Prostate gland (tissue), 2 donors: ENCODE measurements around the gene PDK3. TPM values are rescaled to one million over a fixed set of nuclear protein-coding genes. Genes with fewer than 3 reads are reported as not detected.
A peak's percentile ranks its signal among the peaks of the same experiment; 100 is the strongest.

Source experiments
- DNase-seq: peaks from one replicate; pipeline ENCODE4 v3.0.0-alpha.2; 2019; ENCODE audit warnings: low spot score
- H3K27ac ChIP-seq, 2 donors: fragments of 200-600 bp; sonication (generic); 2 replicates each; pipeline ENCODE4 v1.5.1; 2017 to 2019
- H3K27me3 ChIP-seq: fragments of 200-600 bp; sonication (generic); replicated peaks from 2 replicates; pipeline ENCODE4 v1.5.1; 2019; ENCODE audit not compliant: insufficient read depth
- H3K36me3 ChIP-seq, 2 donors: fragments of 200-600 bp; sonication (generic); 1 replicate in 1 of 2; 2 replicates in 1 of 2; pipeline versions ENCODE4 v1.5.1 to v1.8.1; 2017 to 2019
- H3K4me1 ChIP-seq: fragments of 200-600 bp; sonication (generic); replicated peaks from 2 replicates; pipeline ENCODE4 v1.5.1; 2019
- H3K4me3 ChIP-seq, 2 donors: fragments of 200-600 bp; sonication (generic); 2 replicates each; pipeline ENCODE4 v1.5.1; 2017 to 2019
- H3K9me3 ChIP-seq: fragments of 200-600 bp; sonication (generic); 2 replicates; pipeline ENCODE4 v1.5.1; 2017
- POLR2A ChIP-seq: fragments of 450-650 bp; IDR thresholded peaks from one replicate; pipeline ENCODE4 v1.6.1; 2016; ENCODE audit warnings: antibody characterized with exemption, mild to moderate bottlenecking
- POLR2AphosphoS5 ChIP-seq: sonication (generic); formaldehyde crosslinking; IDR thresholded peaks from one replicate; pipeline ENCODE4 v1.6.1; 2017; ENCODE audit warnings: antibody characterized with exemption
- WGBS: methylation state at CpG from one replicate; pipeline ENCODE4 v1.1.5; 2018; 5-methylcytosine and 5-hydroxymethylcytosine counted together
- intact Hi-C: fragments of 100-400 bp; cut with DNase I; formaldehyde crosslinking; loops from one replicate; pipeline ENCODE4 v1.14.2; 2022
- total RNA-seq, 2 donors: library from RNA; depleted of rRNA; stranded (reverse); fragments of >200 nt; gene quantifications; one replicate each; pipeline ENCODE4 v1.1.0, GENCODE V29; 2016
- TF ChIP-seq, protein P1 (sequence below), 4 experiments: fragments of 200-600 bp in 2 of 4; fragments of 450-650 bp in 2 of 4; sonication (generic) in 2 of 4; IDR thresholded peaks; 1 replicate in 3 of 4; 2 replicates in 1 of 4; pipeline ENCODE4 v1.5.1; 2016 to 2019; ENCODE audit warnings: antibody characterized with exemption in 4 of 4, mild to moderate bottlenecking in 2 of 4, moderate library complexity in 2 of 4

The PDK3 gene
- total RNA-seq, 2 donors from 2014 or later, result 41.6 to 54.3 TPM

DNA sequence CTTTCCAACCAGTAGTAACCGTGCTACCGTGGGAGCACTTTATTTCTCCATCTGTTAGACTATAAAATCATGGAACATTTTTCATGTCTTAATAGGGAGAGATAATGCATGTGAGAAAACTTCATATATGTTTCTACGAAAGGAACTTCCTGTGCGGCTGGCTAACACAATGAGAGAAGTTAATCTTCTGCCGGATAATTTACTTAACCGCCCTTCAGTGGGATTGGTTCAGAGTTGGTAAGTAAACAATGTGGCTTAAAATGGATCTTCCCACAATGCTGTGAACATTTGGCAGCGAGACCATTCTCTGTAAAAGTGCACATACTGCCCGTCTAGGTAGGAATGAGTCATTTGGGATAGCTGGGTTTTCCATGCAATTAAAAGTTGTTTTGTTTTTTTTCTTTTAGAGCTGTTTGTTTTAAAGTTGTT, 29.6 kb downstream of the PDK3 start:
- WGBS, result under 1% methylated on average over 8 of the region's 8 CpGs
- no peaks in the 10 kb centered on the region for H3K4me1 ChIP-seq
- no peaks in the 10 kb centered on the region for H3K27me3 ChIP-seq
- TF ChIP-seq, protein P1, sequence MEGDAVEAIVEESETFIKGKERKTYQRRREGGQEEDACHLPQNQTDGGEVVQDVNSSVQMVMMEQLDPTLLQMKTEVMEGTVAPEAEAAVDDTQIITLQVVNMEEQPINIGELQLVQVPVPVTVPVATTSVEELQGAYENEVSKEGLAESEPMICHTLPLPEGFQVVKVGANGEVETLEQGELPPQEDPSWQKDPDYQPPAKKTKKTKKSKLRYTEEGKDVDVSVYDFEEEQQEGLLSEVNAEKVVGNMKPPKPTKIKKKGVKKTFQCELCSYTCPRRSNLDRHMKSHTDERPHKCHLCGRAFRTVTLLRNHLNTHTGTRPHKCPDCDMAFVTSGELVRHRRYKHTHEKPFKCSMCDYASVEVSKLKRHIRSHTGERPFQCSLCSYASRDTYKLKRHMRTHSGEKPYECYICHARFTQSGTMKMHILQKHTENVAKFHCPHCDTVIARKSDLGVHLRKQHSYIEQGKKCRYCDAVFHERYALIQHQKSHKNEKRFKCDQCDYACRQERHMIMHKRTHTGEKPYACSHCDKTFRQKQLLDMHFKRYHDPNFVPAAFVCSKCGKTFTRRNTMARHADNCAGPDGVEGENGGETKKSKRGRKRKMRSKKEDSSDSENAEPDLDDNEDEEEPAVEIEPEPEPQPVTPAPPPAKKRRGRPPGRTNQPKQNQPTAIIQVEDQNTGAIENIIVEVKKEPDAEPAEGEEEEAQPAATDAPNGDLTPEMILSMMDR (IDR thresholded peaks at IDR 0.05), result no peak
- TF ChIP-seq POLR2AphosphoS5 (peak; percentile 85), POLR2A (no peak)
- peak; percentile 74 for DNase-seq
- no peak overlapping the region for H3K4me3 ChIP-seq
- intact Hi-C loops, result loop anchor here (10.0 kb wide), 1 partner anchor 240 kb away; no protein-coding TSS in a partner anchor
- peak overlapping the region; percentile 58 to 63 for H3K27ac ChIP-seq
- H3K36me3 ChIP-seq, result no peaks in the 10 kb centered on the region
- no peaks in the 10 kb centered on the region for H3K9me3 ChIP-seq

GRCh38 chrX:24495700-24496099, 30.6 kb downstream of the PDK3 start:
- intact Hi-C loops, result loop anchor here (10.0 kb wide), 1 partner anchor 241 kb away; no protein-coding TSS in a partner anchor
- WGBS, result 56% methylated on average over 6 of the region's 6 CpGs
- Histone ChIP-seq H3K27ac (peak overlapping the region; percentile 58 to 63), H3K4me3 (no peak overlapping the region), H3K4me1 (no peaks in the 10 kb centered on the region), H3K27me3 (no peaks in the 10 kb centered on the region), H3K9me3 (no peaks in the 10 kb centered on the region), H3K36me3 (no peaks in the 10 kb centered on the region)
- TF ChIP-seq POLR2A (no peak), POLR2AphosphoS5 (no peak)
- TF ChIP-seq, protein P1 (IDR thresholded peaks at IDR 0.05), result no peak
- no peak for DNase-seq

- no peaks in the 10 kb centered on the region for H3K9me3 ChIP-seq
- peak overlapping the region in 1 of 2 donors; percentile 11 for H3K27ac ChIP-seq
- no peak overlapping the region for H3K4me3 ChIP-seq
- no peaks in the 10 kb centered on the region for H3K36me3 ChIP-seq
- intact Hi-C loops, result loop anchor here (2.0 to 10.0 kb wide), 2 partner anchors 101 to 243 kb away; no protein-coding TSS in a partner anchor
- TF ChIP-seq, protein P1 (IDR thresholded peaks at IDR 0.05), result peak in 3 of 4 experiments; percentile 19 to 52 (median 46)
- TF ChIP-seq POLR2A, result no peak
- no peaks in the 10 kb centered on the region for H3K27me3 ChIP-seq
- WGBS, result 17% methylated on average over 4 of the region's 5 CpGs
- no peaks in the 10 kb centered on the region for H3K4me1 ChIP-seq
- DNase-seq, result peak; percentile 18
Measured at GRCh38 chrX:24498181-24498580, 33.1 kb downstream of the PDK3 start.

GRCh38 chrX:24498975-24499374, 33.9 kb downstream of the PDK3 start:
- Histone ChIP-seq H3K27me3 (no peaks in the 10 kb centered on the region), H3K27ac (peak overlapping the region in 1 of 2 donors; percentile 11), H3K4me3 (no peak overlapping the region), H3K4me1 (no peaks in the 10 kb centered on the region), H3K9me3 (no peaks in the 10 kb centered on the region), H3K36me3 (no peaks in the 10 kb centered on the region)
- TF ChIP-seq, protein P1 (IDR thresholded peaks at IDR 0.05), result peak in 3 of 4 experiments; percentile 49 to 84 (median 75)
- no peak for TF ChIP-seq POLR2A
- no peak for DNase-seq
- intact Hi-C loops, result loop anchor here (2.0 to 10.0 kb wide), 2 partner anchors 102 to 244 kb away; no protein-coding TSS in a partner anchor
- 37% methylated on average over 2 of the region's 2 CpGs for WGBS

- Histone ChIP-seq H3K36me3 (no peaks in the 10 kb centered on the region), H3K27me3 (no peaks in the 10 kb centered on the region), H3K27ac (no peak overlapping the region), H3K9me3 (no peaks in the 10 kb centered on the region), H3K4me1 (no peaks in the 10 kb centered on the region), H3K4me3 (no peak overlapping the region)
- intact Hi-C loops, result no loop called here
- 62% methylated on average over 1 of the region's 1 CpG for WGBS
- no peak for DNase-seq
- TF ChIP-seq, protein P1 (IDR thresholded peaks at IDR 0.05), result no peak
- TF ChIP-seq POLR2AphosphoS5 (no peak), POLR2A (no peak)
Measured at GRCh38 chrX:24506082-24506481, 41.0 kb downstream of the PDK3 start.
